ENCODE data around the gene NOC4L. TPM values are rescaled to one million over a fixed set of nuclear protein-coding genes. Genes with fewer than 3 reads are reported as not detected.

Gene NOC4L
- total RNA-seq, 1 donor = 3.3 TPM

- no peaks in the 10 kb centered on the region for H3K27me3 ChIP-seq (ENCODE audit: insufficient read depth, low read length)
- H3K4me3 ChIP-seq (ENCODE audit: low read length) = no peak overlapping the region
- H3K4me1 ChIP-seq (ENCODE audit: insufficient read depth, low read length) = no peaks in the 10 kb centered on the region
- no peaks in the 10 kb centered on the region for H3K9me3 ChIP-seq (ENCODE audit: low read depth, low read length)
Measured at GRCh38 chr12:132115500-132115899, 28.8 kb upstream of the NOC4L start.

- H3K9me3 ChIP-seq (ENCODE audit: low read depth, low read length) = no peaks in the 10 kb centered on the region
- no peak overlapping the region for H3K4me3 ChIP-seq (ENCODE audit: low read length)
- no peaks in the 10 kb centered on the region for H3K4me1 ChIP-seq (ENCODE audit: insufficient read depth, low read length)
- H3K27me3 ChIP-seq (ENCODE audit: insufficient read depth, low read length) = no peaks in the 10 kb centered on the region
Measured at GRCh38 chr12:132116709-132117557, 27.3 kb upstream of the NOC4L start.

- Histone ChIP-seq H3K9me3 (ENCODE audit: low read depth, low read length) (no peaks in the 10 kb centered on the region), H3K27me3 (ENCODE audit: insufficient read depth, low read length) (no peaks in the 10 kb centered on the region), H3K4me1 (ENCODE audit: insufficient read depth, low read length) (no peaks in the 10 kb centered on the region), H3K4me3 (ENCODE audit: low read length) (no peak overlapping the region)
Measured at GRCh38 chr12:132117558-132117875, 26.7 kb upstream of the NOC4L start.

DNA sequence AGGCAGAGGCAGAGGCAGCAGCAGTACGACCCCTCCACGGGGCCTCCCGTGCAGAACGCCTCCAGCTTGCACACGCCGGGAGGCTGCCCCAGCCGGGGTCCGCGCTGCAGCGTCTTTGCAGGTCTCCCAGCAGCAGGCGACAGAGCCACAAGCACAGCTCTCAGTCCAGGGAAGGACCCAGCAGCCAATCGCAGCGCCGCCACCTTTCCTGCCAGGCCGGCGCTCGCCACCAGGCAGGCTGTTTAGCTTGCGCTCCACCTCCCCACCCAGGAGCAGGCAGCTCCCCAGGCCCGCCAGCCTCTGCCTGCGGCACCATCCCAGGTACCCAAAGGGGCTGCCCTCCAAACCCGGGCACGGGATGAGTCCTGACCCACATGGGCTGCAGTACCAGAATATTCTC is 25.4 kb upstream of the NOC4L start:
- Histone ChIP-seq H3K4me1 (ENCODE audit: insufficient read depth, low read length) (no peaks in the 10 kb centered on the region), H3K27me3 (ENCODE audit: insufficient read depth, low read length) (no peaks in the 10 kb centered on the region), H3K4me3 (ENCODE audit: low read length) (no peak overlapping the region), H3K9me3 (ENCODE audit: low read depth, low read length) (no peaks in the 10 kb centered on the region)

GRCh38 chr12:132121283-132121682 is 23.0 kb upstream of the NOC4L start:
- H3K27me3 ChIP-seq (ENCODE audit: insufficient read depth, low read length) = no peaks in the 10 kb centered on the region
- no peaks in the 10 kb centered on the region for H3K4me1 ChIP-seq (ENCODE audit: insufficient read depth, low read length)
- H3K9me3 ChIP-seq (ENCODE audit: low read depth, low read length) = no peaks in the 10 kb centered on the region
- H3K4me3 ChIP-seq (ENCODE audit: low read length) = no peak overlapping the region

DNA sequence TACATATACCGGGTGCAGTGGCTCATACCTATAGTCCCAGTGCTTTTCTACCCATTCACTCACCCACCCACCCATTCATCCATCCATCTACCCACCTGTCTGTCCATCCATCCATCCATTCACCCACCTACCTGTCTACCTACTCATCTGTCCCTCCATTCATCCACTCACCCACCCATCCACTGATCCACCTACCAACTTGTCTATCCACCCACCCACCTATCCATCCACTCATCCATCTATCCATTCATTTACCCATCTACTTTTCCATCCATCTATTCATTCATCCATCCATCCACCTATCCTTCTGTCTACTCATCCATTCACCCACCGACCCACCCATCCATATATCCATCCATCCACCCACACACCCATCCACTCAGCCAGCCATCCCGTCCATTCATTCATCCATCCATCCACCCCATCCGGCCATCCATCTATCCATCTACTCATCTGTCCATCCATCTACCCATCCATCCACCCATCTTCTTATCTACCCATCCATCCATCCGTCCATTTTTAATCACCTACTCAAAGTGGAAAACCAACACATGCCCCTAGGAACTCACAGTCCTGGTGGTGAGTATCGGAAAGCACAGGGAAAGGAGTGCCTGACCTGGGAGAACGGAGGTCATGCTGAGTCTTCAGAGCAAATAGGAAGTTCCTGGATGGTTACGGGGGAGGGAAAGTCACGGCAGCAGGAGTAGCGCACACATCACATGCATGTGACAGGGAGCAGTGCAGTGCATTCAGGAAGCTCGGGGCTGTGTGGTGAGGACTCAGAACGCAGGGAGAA is 20.1 kb upstream of the NOC4L start:
- H3K4me1 ChIP-seq (ENCODE audit: insufficient read depth, low read length) = no peaks in the 10 kb centered on the region
- no peak overlapping the region for H3K4me3 ChIP-seq (ENCODE audit: low read length)
- H3K27me3 ChIP-seq (ENCODE audit: insufficient read depth, low read length) = no peaks in the 10 kb centered on the region
- H3K9me3 ChIP-seq (ENCODE audit: low read depth, low read length) = no peaks in the 10 kb centered on the region

DNA sequence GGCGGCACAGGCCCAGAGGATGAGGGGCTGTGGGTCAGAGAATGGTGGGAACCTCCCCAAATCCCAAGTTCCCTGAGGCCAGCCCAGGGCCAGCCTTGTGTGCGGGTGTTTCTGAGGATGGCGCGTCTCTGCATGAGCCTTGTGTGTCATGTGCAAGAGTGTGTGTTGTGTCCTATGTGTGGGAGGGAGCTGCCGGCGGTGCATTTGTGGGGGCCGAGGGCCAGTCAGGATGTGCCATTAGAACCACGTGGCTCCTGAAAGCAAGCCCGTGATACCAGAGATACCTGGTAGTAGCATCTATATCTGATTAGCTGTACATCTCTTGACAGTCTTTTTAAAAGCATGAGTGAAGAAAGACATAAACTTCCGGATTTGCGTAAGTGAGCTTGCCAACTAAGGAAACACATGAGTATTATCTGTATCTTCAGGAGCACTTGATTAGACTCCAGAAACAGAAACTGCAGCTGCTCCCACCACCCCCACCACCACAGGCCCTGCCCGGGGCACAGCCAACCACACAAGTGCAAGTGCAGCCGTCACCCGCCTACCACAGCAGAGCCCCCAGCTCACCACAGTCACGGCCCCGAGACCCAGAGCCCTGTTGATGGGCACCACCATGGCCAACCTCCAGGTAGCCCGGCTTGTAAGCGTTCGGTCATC is 19.4 kb upstream of the NOC4L start:
- Histone ChIP-seq H3K9me3 (ENCODE audit: low read depth, low read length) (no peaks in the 10 kb centered on the region), H3K4me1 (ENCODE audit: insufficient read depth, low read length) (no peaks in the 10 kb centered on the region), H3K27me3 (ENCODE audit: insufficient read depth, low read length) (no peaks in the 10 kb centered on the region), H3K4me3 (ENCODE audit: low read length) (no peak overlapping the region)

DNA sequence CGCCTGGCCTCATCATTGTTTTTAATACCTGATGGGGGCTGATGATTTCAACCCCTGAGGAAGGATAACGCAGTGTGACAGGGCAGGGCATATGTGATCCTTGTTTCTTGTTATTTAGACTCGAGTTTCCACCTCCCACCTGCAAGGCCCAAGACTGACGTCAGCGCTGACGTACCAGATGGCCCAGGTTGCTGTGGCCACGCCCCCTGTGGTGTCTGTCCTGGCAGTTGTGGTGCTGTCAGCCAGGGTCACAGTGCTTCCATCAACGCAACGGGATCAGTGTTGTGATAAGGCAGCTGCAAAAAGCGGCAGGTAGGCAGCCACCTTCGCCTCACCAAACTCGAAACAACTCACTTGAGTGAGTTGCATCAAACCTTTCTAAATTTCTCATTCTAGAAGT is 18.5 kb upstream of the NOC4L start:
- H3K4me1 ChIP-seq (ENCODE audit: insufficient read depth, low read length) = no peaks in the 10 kb centered on the region
- no peak overlapping the region for H3K4me3 ChIP-seq (ENCODE audit: low read length)
- H3K27me3 ChIP-seq (ENCODE audit: insufficient read depth, low read length) = no peaks in the 10 kb centered on the region
- H3K9me3 ChIP-seq (ENCODE audit: low read depth, low read length) = no peaks in the 10 kb centered on the region

DNA sequence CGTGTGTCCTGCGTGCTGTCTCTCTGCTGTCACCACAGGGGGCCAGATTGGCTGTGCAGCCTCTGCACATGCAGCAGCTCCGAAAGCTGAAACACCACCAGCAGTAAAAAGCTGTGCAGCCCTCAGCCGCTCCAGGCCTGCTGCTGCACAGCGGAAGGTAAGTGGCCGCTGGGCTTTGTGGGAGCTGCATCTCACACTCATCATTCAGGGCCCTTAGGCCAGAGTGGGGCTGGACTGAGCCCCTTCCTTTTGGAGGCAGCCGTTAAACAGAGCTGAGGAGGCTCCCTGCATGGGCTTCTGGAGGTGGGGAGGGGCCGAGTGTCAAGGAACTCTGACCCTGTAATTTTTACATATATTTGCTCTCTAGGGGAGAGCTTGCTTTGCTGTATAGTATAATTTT is 17.2 kb upstream of the NOC4L start:
- no peak overlapping the region for H3K4me3 ChIP-seq (ENCODE audit: low read length)
- H3K9me3 ChIP-seq (ENCODE audit: low read depth, low read length) = no peaks in the 10 kb centered on the region
- no peaks in the 10 kb centered on the region for H3K4me1 ChIP-seq (ENCODE audit: insufficient read depth, low read length)
- no peaks in the 10 kb centered on the region for H3K27me3 ChIP-seq (ENCODE audit: insufficient read depth, low read length)

- H3K4me1 ChIP-seq (ENCODE audit: insufficient read depth, low read length) = no peaks in the 10 kb centered on the region
- no peaks in the 10 kb centered on the region for H3K9me3 ChIP-seq (ENCODE audit: low read depth, low read length)
- no peak overlapping the region for H3K4me3 ChIP-seq (ENCODE audit: low read length)
- H3K27me3 ChIP-seq (ENCODE audit: insufficient read depth, low read length) = no peaks in the 10 kb centered on the region
Measured at GRCh38 chr12:132129007-132129406, 15.2 kb upstream of the NOC4L start.

GRCh38 chr12:132130690-132131089 is 13.6 kb upstream of the NOC4L start:
- Histone ChIP-seq H3K9me3 (ENCODE audit: low read depth, low read length) (no peaks in the 10 kb centered on the region), H3K27me3 (ENCODE audit: insufficient read depth, low read length) (no peaks in the 10 kb centered on the region), H3K4me3 (ENCODE audit: low read length) (no peak overlapping the region), H3K4me1 (ENCODE audit: insufficient read depth, low read length) (no peaks in the 10 kb centered on the region)

DNA sequence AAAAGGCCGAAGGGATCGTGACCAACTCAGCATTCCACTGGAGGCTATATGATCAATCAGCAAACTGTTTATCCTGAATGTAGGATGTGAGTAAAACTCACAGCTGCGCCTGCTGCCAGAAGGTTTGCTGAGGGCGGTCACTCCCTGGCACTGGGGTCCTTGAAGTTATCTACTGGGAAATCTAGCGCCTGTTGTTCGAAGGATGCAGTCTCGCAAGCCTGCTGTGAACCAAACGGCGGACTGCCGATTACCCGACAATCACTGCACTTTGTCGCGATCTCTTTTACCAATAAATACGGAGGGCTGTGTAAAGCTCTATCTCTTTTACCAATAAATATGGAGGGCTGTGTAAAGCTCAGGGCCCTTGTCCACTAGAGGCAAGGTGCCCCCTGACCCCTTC is 13.0 kb upstream of the NOC4L start:
- no peaks in the 10 kb centered on the region for H3K9me3 ChIP-seq (ENCODE audit: low read depth, low read length)
- no peaks in the 10 kb centered on the region for H3K4me1 ChIP-seq (ENCODE audit: insufficient read depth, low read length)
- H3K4me3 ChIP-seq (ENCODE audit: low read length) = no peak overlapping the region
- no peaks in the 10 kb centered on the region for H3K27me3 ChIP-seq (ENCODE audit: insufficient read depth, low read length)

GRCh38 chr12:132131952-132132351 is 12.3 kb upstream of the NOC4L start:
- Histone ChIP-seq H3K9me3 (ENCODE audit: low read depth, low read length) (no peaks in the 10 kb centered on the region), H3K4me3 (ENCODE audit: low read length) (no peak overlapping the region), H3K4me1 (ENCODE audit: insufficient read depth, low read length) (no peaks in the 10 kb centered on the region), H3K27me3 (ENCODE audit: insufficient read depth, low read length) (no peaks in the 10 kb centered on the region)

GRCh38 chr12:132132609-132133430 is 11.4 kb upstream of the NOC4L start:
- Histone ChIP-seq H3K4me1 (ENCODE audit: insufficient read depth, low read length) (no peaks in the 10 kb centered on the region), H3K27me3 (ENCODE audit: insufficient read depth, low read length) (no peaks in the 10 kb centered on the region), H3K4me3 (ENCODE audit: low read length) (no peak overlapping the region), H3K9me3 (ENCODE audit: low read depth, low read length) (no peaks in the 10 kb centered on the region)

Measured in mononuclear cell (primary cell).